GM21447 (cell line): ENCODE data around the gene RARRES2.

Experiments
- ATAC-seq: cut with Tn5 transposase; IDR thresholded peaks from one replicate; pipeline ENCODE4 v1.9.1; 2021; ENCODE audit not compliant: unreplicated experiment

RARRES2 gene

DNA sequence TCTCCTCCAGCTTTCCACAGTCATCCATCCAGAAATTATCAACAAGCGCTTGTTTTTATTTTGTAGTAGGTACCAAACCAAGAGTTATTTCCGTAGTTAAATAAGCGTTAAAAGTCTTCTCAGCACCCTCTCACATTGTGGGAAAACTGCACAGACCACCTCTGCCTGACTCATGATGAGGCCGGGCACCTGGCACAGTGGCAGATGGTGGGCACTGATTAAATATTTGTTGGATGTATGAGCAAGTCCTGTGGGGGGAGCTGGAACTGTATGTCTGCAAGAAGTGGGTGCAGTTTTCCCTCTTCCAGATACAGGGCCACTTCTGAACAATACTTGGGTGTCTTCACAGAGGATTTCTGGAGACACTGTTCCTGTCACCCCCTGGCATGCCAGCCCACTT lies 21.9 kb upstream of the RARRES2 start:
- ATAC-seq = no peak

DNA sequence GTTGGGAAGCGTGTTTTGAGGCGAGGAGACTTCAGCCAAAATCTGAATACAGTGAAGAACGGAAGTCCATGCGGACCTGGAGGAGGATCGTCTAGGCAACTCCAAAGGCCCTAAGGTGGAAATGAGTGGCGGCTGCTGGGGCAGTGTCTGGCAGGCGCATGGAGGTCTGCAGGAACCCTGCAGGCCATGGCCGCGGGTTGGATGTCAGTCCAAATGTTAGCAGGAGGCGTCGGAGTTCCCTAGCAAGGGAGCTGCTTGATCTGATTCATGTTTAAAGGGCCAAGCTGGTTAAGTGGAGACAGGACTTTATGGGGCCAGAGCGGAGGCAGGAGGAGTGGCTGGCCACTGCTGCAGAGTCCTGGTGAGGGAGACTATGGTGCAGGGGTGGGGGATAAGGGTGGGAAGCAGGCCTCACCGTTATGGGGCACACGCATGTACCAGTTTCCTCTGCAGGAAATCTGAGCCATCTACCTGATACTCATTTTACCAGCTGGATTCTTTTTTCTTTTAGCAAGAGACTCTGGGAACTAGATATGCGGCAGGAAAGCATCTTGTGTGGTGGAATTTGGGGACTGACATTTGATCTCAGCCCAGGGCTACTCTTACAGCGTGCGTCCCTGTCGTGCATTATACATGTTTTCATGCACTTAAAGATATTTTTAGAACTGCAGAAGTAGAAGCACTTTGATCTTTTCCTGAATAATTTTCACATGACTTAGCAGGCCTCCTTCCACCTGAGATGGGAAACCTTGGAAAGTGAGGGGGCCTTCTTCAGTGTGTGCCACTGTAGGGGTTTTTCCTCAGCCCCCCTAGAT lies 20.6 kb upstream of the RARRES2 start:
- no peak for ATAC-seq

DNA sequence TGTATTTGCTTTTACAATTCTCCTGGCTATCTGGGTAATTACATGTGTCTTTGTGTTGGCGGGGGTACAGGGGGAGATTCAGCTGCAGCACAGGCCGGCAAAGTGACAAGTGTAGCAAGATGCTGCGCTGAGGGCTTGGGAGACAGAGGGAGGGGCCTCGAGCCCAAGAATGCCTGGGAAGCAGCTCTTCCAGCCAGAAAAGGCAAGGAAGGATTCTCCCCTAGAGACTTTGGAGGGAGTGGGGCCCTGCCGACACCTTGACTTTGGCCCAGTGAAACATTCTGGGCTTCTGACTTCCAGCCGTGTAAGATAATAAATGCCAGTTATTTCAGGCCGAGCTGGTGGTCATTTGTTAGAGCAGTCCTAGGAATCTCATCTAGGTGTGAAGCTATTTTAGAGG lies 20.0 kb upstream of the RARRES2 start:
- no peak for ATAC-seq

DNA sequence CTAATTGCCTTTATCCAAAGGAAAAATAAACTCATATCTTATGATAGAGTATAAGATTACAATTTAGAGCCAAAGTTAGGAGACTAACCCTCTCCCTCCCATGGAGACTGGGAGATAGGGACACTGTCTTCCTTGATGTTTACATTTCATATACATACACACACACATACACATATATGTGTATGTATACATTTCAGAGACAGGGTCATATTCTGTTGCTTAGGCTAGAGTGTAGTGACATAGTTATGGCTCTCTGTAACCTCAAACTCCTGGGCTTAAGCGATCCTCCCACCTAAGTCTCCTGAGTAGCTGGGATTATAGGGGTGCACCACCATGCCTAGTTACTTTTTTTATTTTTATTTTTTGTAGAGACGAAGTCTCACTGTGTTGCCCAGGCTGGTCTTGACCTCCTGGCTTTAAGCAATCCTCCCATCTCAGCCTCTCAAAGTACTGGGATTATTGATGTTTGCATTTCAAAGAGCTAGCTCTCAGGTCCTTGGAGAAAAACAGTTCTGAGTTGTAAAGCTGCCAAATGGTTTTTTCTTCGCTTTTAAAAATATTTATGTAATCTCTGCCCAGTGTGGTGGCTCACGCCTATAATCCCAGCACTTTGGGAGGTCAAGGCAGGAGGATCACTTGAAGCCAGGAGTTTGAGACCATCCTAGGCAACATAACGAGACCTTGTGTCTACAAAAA lies 19.1 kb upstream of the RARRES2 start:
- ATAC-seq = no peak

DNA sequence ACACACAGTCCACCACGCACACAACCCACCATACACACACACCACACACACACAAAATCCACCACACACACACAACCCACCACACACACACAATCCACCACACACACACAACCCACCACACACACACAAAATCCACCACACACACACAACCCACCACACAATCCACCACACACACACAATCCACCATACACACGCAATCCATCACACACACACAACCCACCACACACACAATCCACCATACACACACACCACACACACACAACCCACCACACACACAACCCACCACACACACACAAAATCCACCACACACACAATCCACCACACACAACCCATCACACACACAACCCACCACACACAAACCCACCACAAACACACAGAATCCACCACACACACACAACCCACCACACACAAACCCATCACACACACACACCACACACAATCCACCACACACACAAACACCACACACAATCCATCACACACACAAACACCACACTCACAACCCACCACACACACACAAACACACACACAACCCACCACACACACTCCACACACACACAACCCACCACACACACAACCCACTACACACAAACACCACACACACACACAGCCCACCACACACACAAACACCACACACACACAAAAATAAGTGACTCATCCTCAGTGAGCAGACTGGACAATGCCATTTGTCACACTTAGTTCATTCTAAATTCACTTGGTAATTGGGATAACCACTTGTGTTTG lies 18.4 kb upstream of the RARRES2 start:
- ATAC-seq = no peak

DNA sequence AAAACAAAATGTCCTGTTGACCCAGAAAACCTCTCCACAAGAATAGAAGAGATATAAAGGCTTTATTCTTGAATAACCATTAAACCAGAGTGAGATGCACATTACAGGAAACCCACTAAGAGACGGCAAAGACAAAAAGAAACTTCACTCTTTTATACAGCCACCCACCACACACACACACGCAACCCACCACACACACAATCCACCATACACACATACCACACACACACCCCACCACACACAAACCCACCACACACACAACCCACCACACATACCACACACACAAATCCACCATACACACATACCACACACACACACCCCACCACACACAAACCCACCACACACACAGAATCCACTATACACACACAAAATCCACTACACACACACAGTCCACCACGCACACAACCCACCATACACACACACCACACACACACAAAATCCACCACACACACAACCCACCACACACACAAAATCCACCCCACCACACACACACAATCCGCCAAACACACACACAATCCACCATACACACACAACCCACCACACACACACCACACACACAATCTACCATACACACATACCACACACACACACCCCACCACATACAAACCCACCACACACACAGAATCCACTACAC lies 17.7 kb upstream of the RARRES2 start:
- no peak for ATAC-seq

DNA sequence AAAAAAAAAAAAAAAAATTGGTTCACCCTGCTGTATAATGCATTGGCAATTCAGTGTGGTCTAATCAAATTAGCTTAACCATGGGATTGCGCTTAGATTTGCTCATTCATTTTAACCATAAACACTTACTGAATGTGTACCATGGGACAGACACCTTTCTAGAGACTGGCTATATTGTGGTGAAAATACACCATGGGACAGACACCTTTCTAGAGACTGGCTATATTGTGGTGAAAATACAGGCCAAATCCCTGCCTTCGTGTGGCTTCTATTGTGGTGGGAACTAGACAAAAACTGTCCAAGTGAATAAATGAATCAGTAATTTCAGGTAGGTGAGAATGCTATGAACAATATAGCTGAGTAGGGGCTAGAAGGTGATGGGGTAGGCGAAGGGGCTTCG lies 17.0 kb upstream of the RARRES2 start:
- no peak for ATAC-seq

DNA sequence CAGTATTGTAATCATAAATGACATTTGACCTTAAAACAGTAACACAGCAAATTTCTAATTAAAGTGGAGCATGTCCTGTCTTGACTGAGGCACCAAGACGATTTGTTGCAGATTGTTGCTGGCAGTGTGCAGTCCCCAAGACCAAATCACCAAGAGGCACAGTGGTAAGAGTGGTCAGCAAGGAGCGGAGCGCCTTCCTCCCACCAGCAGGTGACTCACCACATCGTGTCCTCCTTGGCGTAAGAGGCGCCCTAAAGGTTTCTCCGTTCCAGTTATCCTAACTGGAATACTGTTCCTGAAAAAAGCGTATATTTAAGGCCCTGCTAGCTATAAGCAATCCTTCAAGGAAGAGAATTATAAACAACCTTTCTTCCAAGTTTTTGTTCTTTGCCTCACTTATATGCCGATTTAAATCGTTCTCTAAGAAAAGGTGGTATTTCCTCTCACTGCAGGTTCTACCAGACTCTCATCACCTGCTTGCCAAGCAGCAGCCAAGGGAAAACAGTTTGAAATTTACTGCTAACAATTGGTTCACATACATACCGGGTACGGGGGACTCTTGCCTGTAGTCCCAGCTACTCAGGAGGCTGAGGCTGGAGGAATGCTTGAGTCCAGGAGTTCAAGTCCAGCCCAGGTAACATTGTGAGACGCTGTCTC lies 16.5 kb upstream of the RARRES2 start:
- ATAC-seq = peak; percentile 34

DNA sequence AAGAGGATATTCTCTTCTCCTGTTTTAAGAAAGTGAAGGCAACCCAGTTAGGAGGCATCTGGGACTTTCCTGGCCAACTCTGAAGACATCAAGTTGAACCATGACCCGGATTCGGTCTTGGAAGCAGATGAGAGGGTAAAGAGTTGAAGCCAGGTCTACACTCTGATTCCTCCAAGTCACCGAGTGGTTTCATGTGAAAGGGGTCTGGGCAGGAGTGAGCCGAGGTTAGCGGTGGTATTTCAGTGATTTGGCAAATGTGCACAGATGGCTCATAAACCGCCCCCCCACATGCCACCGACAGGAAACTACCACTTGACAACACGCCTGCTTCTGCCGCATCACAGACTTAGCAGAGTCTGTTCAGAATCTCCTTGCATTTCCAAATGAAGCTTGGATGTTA lies 15.8 kb upstream of the RARRES2 start:
- ATAC-seq = peak; percentile 67

DNA sequence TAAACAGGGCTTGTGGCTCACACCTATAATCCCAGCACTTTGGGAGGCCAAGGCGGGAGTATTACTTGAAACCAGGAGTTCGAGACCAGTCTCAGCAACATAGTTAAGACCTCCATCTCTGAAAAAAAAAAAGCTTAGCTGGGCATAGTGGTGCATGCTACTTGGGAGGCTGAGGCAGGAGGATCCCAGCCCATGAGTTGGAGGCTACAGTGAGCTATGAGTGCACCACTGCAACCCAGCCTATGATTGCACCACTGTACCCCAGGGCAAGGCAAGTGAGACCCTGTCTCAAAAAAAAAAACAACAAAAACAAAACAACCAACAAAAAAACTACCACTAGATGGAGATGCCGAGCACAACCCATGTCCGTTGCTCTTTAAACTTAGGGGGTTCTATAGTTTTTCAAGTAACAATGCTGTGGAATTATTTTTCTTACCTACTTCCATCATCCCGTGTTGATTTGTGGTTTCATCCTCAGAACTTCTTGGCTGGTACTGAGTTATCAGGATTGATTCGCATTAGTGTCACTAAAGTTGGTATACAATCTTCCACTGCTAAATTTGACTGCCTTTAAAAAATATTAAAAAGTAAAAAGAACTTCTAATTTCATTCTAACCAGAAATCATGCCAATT lies 15.0 kb upstream of the RARRES2 start:
- no peak for ATAC-seq

DNA sequence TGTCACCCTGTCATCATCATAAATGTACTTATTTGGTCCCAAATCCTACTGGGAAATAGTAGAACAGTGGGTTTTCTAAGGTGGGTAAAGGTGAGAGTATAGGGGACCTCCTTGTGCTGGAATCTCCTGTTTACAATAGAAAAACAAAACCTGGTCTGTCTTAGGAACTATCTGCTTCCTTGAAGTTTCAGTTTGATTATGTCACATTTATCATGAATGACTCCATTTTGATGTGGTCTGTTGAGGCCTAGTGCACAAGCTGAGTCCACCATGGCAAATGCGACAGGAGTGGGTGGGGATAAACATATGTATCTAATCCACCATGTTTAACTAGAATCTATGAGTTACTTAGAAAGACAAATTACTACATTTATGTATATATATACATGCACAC lies 14.2 kb upstream of the RARRES2 start:
- no peak for ATAC-seq

DNA sequence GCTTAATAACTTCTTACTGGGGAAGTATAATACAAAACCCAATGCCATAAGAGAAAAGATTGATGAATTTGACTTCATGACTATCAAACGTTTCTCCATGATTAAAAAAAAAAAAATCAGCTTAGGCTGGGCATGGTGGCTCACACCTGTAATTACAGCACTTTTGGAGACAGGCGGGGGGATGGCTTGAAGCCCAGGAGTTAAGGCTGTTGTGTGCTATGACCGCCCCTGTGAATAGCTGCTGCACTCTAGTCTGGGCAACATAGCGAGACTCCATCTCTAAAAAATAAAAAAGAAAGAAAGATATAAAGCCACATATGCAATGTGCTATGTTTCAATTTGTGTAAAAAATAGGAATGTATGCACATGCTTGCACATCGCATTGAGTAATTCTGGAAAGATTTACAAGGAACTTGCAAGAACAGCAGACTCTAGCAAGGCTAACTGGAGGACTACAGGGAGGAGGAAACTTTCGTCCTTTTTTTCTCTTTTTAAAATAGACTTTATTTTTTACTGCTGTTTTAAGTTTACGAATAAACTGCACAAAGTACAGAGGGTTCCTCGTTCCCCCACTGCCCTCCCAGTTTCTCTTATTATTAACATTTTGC lies 10.3 kb upstream of the RARRES2 start:
- no peak for ATAC-seq

DNA sequence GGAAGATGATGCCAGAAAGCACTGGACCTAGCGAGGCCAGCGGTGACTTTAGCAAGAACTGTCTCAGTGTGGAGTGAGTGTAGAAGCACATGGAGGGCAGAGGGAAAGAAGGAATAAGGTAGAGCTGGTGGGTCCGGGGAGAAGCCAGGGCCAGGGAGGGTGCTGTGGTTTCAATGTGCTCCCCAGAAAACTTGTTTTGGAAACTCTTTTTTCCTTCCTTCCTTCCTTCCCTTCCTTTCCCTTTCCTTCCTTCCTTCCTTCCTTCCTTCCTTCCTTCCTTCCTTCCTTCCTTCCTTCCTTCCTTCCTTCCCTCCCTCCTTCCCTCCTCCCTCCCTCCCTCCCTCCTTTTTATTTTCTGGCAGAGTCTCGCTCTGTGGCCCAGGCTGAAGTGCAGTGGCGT lies 5.5 kb upstream of the RARRES2 start:
- no peak for ATAC-seq

DNA sequence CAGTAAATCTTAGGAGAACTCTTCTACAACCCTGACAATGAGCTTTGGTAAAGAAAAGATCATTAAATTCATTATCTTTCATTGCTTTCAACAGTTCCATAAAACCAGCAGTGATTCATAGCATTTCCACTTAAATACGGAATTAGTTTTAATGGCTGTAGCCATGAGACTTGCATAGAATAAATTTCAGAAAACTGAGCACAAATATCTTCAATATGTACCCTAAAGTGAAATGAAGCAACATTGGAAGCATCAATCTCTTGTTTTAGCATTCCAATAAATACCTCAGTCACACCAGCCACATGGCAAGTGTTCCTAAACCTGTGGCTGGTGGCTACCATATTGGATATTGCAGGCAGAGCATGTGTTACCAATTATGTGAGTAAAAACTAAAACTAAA lies 3.6 kb upstream of the RARRES2 start:
- ATAC-seq = no peak

DNA sequence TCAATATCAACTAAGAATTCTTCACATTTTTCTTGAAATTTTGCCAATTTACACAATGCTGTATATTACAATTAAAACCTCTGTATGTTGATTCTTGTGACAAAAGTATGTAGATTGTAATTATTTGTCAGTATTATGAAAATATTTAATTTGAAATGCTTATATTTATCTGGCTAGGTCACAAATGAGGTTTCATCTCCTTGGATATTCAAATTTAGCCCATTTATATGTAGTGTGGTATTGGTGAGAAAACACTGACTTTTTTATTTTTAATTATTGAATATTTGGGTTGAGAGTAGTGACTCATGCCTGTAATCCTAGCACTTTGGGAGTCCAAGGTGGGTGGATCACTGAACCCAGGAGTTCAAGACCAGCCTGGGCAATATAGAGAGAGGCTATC lies 2.9 kb upstream of the RARRES2 start:
- ATAC-seq = no peak

DNA sequence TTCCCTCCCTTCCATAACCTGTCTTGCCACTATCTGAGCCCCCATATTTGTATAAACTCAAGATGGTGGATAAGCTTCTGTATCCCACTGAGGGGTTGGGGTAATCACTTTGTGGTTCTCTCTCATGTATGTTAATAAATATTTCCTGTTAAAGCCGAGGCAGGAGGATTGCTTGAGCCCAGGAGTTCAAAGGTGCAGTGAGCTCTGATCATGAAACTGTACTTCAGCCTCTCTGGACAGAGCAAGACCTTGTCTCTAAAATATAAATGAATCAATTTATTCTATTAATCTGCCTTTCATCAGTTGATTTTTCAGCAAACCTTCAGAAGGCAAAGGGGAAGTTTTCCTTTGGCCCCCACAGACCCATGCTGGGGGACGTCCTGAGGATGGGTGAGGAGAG lies 1.8 kb upstream of the RARRES2 start:
- no peak for ATAC-seq

DNA sequence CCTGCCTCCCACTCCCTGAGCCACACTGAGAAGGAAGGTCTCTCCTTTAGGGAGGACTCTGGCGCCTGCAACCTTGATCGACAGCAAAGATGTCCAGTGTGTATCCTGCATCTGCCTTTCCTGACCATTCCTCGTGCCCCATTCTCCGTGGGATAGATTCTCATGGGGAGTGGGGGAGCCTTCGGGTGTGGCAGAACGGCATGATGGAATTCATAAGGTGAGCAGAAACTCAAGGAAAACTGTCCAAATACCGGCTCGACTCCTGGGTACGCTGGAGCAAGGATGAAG lies 636 bp upstream of the RARRES2 start:
- no peak for ATAC-seq

DNA sequence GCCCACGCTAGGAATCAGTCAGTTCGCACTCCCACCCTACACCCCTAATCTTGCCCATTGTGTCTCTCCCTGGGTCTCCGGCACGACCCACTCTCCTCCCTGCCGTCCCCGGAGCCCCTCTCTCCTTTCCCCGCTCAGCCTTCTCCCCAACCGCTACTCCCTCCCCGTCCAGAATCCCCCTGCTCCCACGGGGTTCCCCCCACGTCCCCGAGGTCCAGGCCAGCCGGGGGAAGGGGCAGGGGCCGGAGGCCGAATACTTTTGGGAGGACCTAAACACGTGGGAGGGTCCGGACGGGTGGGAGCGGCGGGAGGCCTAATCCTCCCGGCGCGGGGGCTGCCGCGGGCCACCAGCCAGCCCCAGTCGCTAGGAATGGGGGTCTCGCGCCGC lies 560 bp downstream of the RARRES2 start:
- ATAC-seq = no peak

DNA sequence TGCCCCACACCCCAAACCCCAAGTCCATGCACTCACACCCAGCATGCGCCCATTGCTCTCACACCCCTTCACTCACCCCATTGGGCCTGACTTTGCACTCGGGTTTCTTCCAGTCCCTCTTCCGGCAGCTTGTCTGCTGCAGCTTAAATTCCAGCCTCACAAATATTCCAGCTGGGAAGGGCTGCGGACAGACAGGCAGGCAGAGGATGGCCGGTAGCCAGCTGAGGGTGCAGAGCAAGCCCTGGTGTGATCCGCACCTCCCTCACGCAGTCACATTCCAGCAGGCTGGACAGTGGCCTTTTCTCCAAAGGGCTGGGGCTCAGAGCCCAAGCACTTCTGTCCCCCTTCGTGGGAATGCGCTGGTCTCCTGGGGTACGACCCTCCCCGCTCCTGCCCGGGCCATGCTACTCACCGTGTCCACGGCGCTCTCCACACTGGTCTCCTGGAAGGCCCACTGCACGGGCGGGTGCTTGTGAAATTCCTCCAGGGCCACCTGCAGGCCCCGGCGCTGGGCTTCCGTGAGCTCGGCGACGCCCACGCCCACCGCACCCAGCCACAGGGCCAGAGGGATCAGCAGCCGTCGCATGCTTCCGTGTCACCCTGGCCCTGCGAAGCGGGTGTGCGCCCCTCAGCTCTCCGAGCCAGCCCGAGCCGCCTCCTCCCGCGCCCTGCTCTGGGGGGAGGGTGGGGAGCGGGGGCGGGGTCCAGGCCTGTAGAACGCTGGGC lies 1.2 kb downstream of the RARRES2 start:
- no peak for ATAC-seq

DNA sequence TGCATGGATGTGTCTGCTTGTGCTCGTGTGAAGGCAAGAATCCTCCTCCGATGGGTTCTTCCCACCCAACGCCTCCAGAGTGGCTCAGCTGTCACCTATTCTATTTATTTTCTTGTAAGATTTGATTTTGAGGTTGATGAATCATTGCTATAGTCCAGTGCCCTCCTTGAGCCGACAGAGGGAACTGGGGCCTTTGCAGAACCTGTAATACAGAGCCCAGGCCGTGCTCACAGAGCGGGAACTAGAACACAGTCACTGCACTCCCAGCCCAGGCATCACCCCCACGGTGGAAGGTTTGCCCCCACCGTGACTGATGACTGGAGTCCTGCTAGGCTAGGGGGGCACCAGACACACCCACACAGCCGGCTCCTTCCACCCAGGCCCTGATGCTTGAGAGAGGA lies 2.0 kb downstream of the RARRES2 start:
- peak; percentile 71 for ATAC-seq
